Measurements from ENCODE around the gene SPG21.

Gene SPG21

DNA sequence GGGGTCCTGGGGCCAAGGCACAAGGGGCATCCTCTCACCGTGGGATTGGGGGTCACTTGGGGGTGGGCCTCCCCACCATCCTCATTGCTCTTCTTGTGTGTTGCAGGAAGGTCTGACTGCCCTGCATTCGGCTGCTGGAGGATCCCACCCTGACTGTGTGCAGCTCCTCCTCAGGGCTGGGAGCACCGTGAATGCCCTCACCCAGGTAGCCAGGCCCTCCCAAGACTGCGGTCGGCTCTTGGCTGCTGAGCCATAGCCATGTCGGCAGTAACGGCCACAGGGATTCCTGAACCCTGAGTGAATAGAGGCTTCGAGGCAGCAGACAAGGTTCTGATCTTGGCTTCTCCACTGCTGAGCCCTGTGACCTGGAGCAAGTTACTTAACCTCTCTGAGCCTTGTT, 58.3 kb downstream of the SPG21 start:
- peak; percentile 40 for DNase-seq

DNA sequence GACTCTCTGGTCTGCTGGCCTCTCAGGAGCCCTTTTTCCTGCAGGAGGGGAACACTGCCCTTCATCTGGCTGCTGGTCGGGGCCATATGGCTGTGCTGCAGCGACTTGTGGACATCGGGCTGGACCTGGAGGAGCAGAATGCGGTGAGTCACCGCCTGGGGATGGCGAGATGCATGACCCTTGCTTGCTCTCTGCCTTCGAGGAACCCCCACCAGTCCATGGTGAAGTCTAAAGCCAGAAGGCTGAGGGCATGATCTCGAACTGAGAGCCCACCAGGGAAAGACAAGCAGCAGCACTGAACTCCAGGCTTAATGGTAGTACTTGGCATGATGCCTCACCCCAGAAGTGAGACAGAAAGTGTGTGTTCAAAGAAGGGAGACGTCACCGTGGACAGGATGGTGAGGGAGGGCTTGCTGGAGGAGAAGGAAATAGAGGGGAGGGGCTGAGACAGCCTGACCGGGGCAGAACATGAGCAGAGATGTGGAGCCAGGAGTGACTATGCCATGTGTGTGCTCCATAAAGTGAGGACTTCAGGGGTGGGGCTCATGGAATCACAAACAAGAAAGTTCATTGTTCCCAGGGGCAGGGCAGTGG, 58.8 kb downstream of the SPG21 start:
- peak; percentile 80 for DNase-seq

DNA sequence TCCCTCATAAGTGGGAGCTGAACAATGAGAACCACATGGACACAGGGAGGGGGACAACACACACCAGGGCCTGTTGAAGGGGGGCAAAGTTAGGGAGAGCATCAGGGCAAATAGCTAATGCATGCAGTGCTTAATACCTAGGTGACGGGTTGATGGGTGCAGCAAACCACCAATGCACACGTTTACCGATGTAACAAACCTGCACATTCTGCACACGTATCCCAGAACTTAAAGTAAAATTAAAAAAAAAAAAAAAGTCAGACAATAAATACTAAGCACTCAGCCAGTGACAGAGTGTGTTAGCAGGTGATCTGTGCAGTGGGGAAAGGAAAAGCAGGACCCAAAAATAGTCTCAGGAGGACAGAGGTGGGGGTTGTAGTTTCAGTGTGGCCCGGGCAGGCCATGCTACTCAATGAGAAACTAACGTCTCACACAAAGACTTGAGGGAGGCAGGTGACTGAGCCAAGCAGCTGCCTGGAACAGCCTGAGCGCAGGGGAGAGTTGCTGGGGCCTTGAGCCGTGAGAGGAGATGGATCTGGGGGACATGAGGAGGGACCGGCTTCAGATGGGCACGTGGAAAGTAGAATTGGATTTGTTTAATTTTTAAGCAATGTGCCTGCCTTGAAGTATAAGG, 59.6 kb downstream of the SPG21 start:
- DNase-seq, result no peak

DNA sequence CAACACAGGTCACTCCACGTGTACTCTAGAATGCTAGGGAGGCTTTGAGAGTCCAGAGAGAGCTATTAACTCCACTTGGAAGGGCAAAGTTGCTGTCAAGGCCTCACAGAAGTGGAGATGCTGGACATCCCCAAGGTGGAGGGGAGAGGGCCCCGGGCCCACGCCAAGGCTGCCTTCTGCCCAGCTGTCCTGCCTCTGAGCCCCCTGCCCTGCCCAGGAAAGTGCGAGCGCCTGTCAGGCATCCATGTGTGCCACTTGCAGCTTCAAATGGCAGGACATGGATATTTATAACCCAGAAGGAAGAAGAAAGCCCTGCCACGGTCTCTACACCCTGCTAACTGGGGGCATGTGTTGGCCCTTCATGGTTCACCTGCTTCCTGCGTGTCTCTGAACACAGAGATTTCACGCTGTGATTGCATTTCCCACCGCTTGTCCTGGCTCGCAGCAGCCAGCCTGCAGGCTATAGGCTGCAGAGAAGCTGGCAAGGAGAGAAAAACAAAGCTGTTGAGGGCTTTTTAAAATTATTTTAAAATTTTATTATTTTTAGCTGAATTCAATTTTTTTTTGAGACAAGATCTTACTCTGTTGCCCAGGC, 61.0 kb downstream of the SPG21 start:
- DNase-seq, result no peak

DNA sequence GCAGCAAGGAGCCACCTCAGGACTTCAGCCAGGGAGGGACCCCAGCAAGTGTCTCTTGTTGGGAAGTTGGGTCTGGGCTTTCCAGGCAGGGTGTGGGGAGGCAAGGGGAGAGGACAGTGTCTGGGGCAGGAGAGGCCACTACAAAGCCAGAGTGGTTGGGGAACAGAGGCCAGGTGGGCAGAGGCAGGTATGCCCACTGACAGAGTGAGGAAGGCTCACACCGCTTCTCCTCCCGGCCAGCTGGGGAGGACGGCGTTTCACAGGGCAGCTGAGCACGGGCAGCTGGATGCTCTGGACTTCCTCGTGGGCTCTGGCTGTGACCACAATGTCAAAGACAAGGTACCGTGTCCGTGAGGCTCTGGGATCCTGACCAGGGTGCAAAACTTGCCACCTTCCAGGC, 63.1 kb downstream of the SPG21 start:
- DNase-seq, result no peak

- no peak for DNase-seq
These were observed 64.1 kb downstream of the SPG21 start for GRCh38 chr15:64925335-64926330.

- no peak for DNase-seq
These were observed 66.2 kb downstream of the SPG21 start for GRCh38 chr15:64923546-64923945.

- DNase-seq, result no peak
These were observed 68.0 kb downstream of the SPG21 start for GRCh38 chr15:64921711-64922110.

DNA sequence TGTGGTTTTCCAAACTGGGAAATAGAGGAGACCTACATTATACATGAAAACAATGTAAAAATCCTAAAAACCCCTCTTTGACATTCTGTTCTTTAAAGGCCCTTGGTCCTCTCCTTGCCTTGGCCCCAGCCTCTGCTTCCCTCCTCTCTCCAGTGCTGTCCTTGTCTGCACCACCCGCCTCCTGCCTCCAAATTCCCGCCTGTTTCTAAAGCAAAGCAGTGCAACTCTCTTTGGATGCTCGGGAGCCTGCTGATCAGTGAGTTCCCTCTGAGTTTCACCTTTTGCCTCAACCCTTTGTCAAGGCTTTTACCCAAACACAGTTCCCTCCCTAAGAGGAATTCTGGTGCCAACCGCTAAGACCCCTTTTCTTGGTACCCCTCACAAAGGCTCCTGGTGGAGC, 70.0 kb downstream of the SPG21 start:
- no peak for DNase-seq

DNA sequence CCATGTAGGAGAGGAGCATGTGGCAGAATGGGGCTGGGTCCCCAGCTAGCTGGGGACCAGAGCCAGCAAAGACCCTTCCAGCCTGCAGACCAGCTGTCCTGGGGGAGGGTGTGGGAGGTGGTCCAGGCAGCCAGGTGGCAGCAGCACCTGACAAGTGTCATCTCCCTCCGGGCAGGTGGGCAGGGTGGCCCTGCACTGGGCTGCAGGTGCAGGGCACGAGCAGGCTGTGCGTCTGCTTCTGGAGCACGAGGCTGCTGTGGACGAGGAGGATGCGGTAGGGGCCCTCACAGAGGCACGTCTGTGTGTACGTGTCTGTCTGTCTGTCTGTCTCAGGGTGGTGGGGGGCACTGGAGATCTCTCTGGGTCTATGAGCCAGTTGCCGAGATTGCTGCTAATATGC, 72.5 kb downstream of the SPG21 start:
- DNase-seq, result no peak

DNA sequence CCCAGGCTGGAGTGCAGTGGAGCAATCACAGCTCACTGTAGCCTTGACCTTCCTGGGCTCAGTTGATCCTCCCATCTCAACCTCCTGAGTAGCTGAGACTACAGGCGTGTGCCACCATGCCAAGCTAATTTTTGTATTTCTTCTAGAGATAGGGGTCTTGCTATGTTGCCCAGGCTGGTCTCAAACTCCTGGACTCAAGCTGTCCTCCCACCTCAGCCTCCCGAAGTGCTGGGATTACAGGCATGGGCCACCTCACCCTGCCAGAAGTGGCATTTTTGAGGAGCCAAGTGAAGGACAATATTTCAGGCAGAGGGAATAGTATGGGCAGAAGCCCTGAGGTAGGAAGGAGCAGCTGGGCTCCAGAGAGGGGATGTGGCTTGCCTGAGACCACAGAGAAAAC, 73.3 kb downstream of the SPG21 start:
- no peak for DNase-seq

- DNase-seq, result peak; percentile 45
These were observed 74.0 kb downstream of the SPG21 start for GRCh38 chr15:64915518-64916227.

All from islet precursor cell (in vitro differentiated cells).